Lung (tissue), 12 donors: ENCODE measurements around the gene OXNAD1. TPM values are rescaled to one million over a fixed set of nuclear protein-coding genes. Genes with fewer than 3 reads are reported as not detected.

ENCODE experiments used
- ATAC-seq: fragments of 200-7000 bp; cut with Tn5 transposase; one replicate; pipeline ENCODE4 v1.9.1; 2020; ENCODE audit warnings: moderate number of reproducible peaks; ENCODE audit not compliant: insufficient read depth, low FRiP score
- DNase-seq, 3 donors: peaks; one replicate each; pipeline ENCODE4 v3.0.0-alpha.2; 2013 to 2017
- H3K27ac ChIP-seq, 2 donors: one replicate each; pipeline ENCODE4 v1.5.1; 2013; ENCODE audit warnings: mild to moderate bottlenecking in 2 of 2, moderate library complexity in 2 of 2, control low read depth in 1 of 2, inconsistent platforms in 1 of 2, low read depth in 1 of 2, low read length in 1 of 2
- H3K27me3 ChIP-seq, 3 donors: one replicate each; pipeline ENCODE4 v1.5.1; 2013; ENCODE audit warnings: low read length in 2 of 3; ENCODE audit not compliant: control insufficient read depth in 3 of 3, insufficient read depth in 3 of 3
- H3K36me3 ChIP-seq, 4 donors: one replicate each; pipeline ENCODE4 v1.5.1; 2013; ENCODE audit warnings: low read length in 4 of 4, mild to moderate bottlenecking in 1 of 4, moderate library complexity in 1 of 4; ENCODE audit not compliant: control insufficient read depth in 4 of 4, insufficient read depth in 4 of 4
- H3K4me1 ChIP-seq, 5 donors: one replicate each; pipeline ENCODE4 v1.5.1; 2013; ENCODE audit warnings: low read length in 5 of 5, mild to moderate bottlenecking in 2 of 5, moderate library complexity in 1 of 5; ENCODE audit not compliant: control insufficient read depth in 5 of 5, insufficient read depth in 5 of 5
- H3K4me3 ChIP-seq: one replicate; pipeline ENCODE4 v1.5.1; 2013; ENCODE audit warnings: mild to moderate bottlenecking, control low read depth, moderate library complexity
- H3K9ac ChIP-seq, 2 donors: one replicate each; pipeline ENCODE4 v1.5.1; 2013; ENCODE audit warnings: low read length in 2 of 2, control low read depth in 1 of 2; ENCODE audit not compliant: insufficient read depth in 1 of 2
- H3K9me3 ChIP-seq, 4 donors: one replicate each; pipeline ENCODE4 v1.5.1; 2013; ENCODE audit warnings: low read length in 3 of 4, mild to moderate bottlenecking in 1 of 4, moderate library complexity in 1 of 4; ENCODE audit not compliant: control insufficient read depth in 4 of 4, insufficient read depth in 3 of 4
- CTCF ChIP-seq: IDR thresholded peaks from 2 replicates; pipeline ENCODE4 v1.5.1; 2012; ENCODE audit warnings: mild to moderate bottlenecking; ENCODE audit errors: control extremely low read depth, extremely low read depth
- WGBS, 2 donors: extraction: QIAGEN DNeasy Blood & Tissue Kit; methylation state at CpG; one replicate each; pipeline ENCODE4 v1.1.7; 2013; 5-methylcytosine and 5-hydroxymethylcytosine counted together
- polyA plus RNA-seq, 2 donors: library from polyadenylated mRNA; stranded (reverse); fragments of 200-250 nt; gene quantifications; one replicate each; pipeline ENCODE4 v1.2.1, GENCODE V29; 2013
- total RNA-seq, 2 donors: library from RNA; depleted of rRNA in 1 of 2; stranded (reverse); fragments of >200 nt in 1 of 2; gene quantifications; one replicate each; pipeline ENCODE4 v1.2.1, GENCODE V29; 2014 to 2021
- donor health status: control.
- donor health status: control.
- donor health status: Bipolar disorder and iron deficiency.
- donor health status: healthy.
- donor health status: DM: yes; HTN: yes; CAD: no.

OXNAD1 gene
- total and polyA plus RNA-seq, 4 donors: 4.4 to 23.4 (median 9.4) TPM

DNA sequence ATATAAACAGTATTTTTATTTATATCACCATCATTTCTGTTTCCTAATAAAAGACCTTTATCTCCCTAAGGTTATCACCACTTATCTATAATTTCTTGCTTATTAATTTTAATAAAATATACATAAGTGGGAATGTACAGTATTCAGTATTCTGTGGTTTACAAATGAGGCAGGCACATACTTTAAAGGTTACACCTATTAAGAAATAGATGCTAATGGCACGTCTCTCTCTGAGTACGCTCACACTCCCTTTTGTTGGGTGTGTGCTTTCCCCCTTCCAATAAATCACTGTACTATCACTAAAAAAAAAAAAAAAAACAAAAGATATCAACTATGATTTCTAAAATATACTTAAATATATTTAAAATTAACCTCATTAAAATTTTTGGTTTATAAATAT, 8.9 kb downstream of the OXNAD1 start:
- Histone ChIP-seq H3K36me3 (peaks cover 7 to 16% (median 11%) of the 10 kb centered on the region in 4 donors), H3K27me3 (no peaks in the 10 kb centered on the region), H3K9me3 (no peaks in the 10 kb centered on the region), H3K4me3 (no peak overlapping the region), H3K4me1 (peaks cover 0 to 8% (median 0%) of the 10 kb centered on the region in 5 donors), H3K27ac (no peak overlapping the region), H3K9ac (no peak overlapping the region)
- DNase-seq (no peak), ATAC-seq (no peak)
- TF ChIP-seq CTCF: no peak
- 95 to 96% methylated on average over 2 of the region's 2 CpGs for WGBS, 2 donors

DNA sequence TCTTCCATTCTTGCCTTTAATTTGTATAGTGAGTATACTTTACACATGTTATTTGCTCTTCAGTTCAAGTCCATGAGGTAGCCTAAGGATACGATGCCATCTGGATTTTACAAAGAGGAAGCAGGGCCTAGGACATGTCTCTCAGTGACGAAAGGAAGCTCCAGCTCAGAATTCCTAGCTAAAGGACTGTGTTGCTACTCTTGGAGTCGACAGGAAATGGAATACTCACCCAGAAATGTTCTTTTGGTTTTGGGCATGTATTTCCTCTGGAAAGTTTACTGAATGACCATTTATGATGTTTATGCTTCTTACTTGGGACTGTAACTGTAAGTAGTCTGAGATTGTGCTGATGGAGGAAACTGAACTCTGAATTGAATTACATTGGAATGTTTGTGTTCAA, 12.5 kb downstream of the OXNAD1 start:
- no peak for TF ChIP-seq CTCF
- ATAC-seq (no peak), DNase-seq (no peak)
- H3K9me3 ChIP-seq: no peaks in the 10 kb centered on the region
- peaks cover 3 to 9% (median 4%) of the 10 kb centered on the region in 4 donors for H3K36me3 ChIP-seq
- H3K4me1 ChIP-seq: peaks cover 0 to 12% (median 0%) of the 10 kb centered on the region in 5 donors
- H3K9ac ChIP-seq: no peak overlapping the region
- no peak overlapping the region for H3K4me3 ChIP-seq
- H3K27ac ChIP-seq: no peak overlapping the region
- WGBS, 2 donors: 88 to 89% methylated on average over 3 of the region's 3 CpGs
- H3K27me3 ChIP-seq: no peaks in the 10 kb centered on the region

- H3K9me3 ChIP-seq: no peaks in the 10 kb centered on the region
- no peak for TF ChIP-seq CTCF
- no peak for ATAC-seq
- peaks cover 3 to 11% (median 6%) of the 10 kb centered on the region in 4 donors for H3K36me3 ChIP-seq
- peaks cover 0 to 12% (median 0%) of the 10 kb centered on the region in 5 donors for H3K4me1 ChIP-seq
- H3K9ac ChIP-seq: no peak overlapping the region
- H3K4me3 ChIP-seq: no peak overlapping the region
- no peak overlapping the region for H3K27ac ChIP-seq
- DNase-seq: no peak
- no peaks in the 10 kb centered on the region for H3K27me3 ChIP-seq
- WGBS, 2 donors: 83 to 88% methylated on average over 3 of the region's 3 CpGs
Measured at GRCh38 chr3:16279010-16279801, 14.2 kb downstream of the OXNAD1 start.

GRCh38 chr3:16280671-16281070, 15.7 kb downstream of the OXNAD1 start:
- peaks cover 0 to 12% (median 0%) of the 10 kb centered on the region in 5 donors for H3K4me1 ChIP-seq
- H3K27me3 ChIP-seq: no peaks in the 10 kb centered on the region
- no peak for DNase-seq
- no peak overlapping the region for H3K9ac ChIP-seq
- no peaks in the 10 kb centered on the region for H3K9me3 ChIP-seq
- peaks cover 0 to 8% (median 6%) of the 10 kb centered on the region in 4 donors for H3K36me3 ChIP-seq
- ATAC-seq: no peak
- H3K4me3 ChIP-seq: no peak overlapping the region
- 93% methylated on average over 2 of the region's 2 CpGs for WGBS, 2 donors
- H3K27ac ChIP-seq: no peak overlapping the region
- no peak for TF ChIP-seq CTCF
